CD8-positive, alpha-beta memory T cell (primary cell): ENCODE measurements around the gene ATAD3C. TPM values are rescaled to one million over a fixed set of nuclear protein-coding genes. Genes with fewer than 3 reads are reported as not detected.
"Not testable (repeated sequence)": the region's sequence is repeated elsewhere in the genome, so short reads cannot be mapped to it uniquely, and the experiment has no call there.

ENCODE experiments used
- CTCF ChIA-PET: fragments of 350-600 bp; sonication (Branson Sonifier 250); formaldehyde crosslinking; loops from one replicate; lab custom pipeline; 2021; ENCODE audit warnings: antibody characterized with exemption; lab: Charles Lee
- POLR2A ChIA-PET: fragments of 350-600 bp; sonication (Branson Sonifier 250); formaldehyde crosslinking; loops from one replicate; lab custom pipeline; 2021; ENCODE audit warnings: antibody characterized with exemption; lab: Charles Lee
- DNase-seq, 5 donors: peaks; one replicate each; pipeline versions ENCODE4 v3.0.0 to v3.0.0-alpha.2; 2020 to 2022; ENCODE audit warnings: mixed read lengths in 1 of 5
- H3K27ac ChIP-seq: one replicate; pipeline ENCODE4 v1.7.0; 2013; ENCODE audit warnings: low read depth, mild to moderate bottlenecking, low read length, moderate library complexity
- H3K27me3 ChIP-seq: 2 replicates; pipeline ENCODE4 v1.7.0; 2013; ENCODE audit warnings: low read length, mild to moderate bottlenecking; ENCODE audit not compliant: insufficient read depth, poor library complexity, severe bottlenecking
- H3K36me3 ChIP-seq: 2 replicates; pipeline ENCODE4 v1.7.0; 2013; ENCODE audit warnings: mild to moderate bottlenecking, low read length, moderate library complexity; ENCODE audit not compliant: insufficient read depth
- H3K4me1 ChIP-seq: 2 replicates; pipeline ENCODE4 v1.7.0; 2013; ENCODE audit warnings: mild to moderate bottlenecking, low read length, moderate library complexity; ENCODE audit not compliant: insufficient read depth
- H3K4me3 ChIP-seq: 2 replicates; pipeline ENCODE4 v1.7.0; 2013; ENCODE audit warnings: mild to moderate bottlenecking, low read length
- H3K9me3 ChIP-seq: 2 replicates; pipeline ENCODE4 v1.7.0; 2013; ENCODE audit warnings: mild to moderate bottlenecking, low read length
- H3K27ac Mint-ChIP-seq, 8 donors: one replicate each; pipeline ENCODE4 v1.8.0; 2020 to 2021; ENCODE audit warnings: mixed read lengths in 8 of 8, mild to moderate bottlenecking in 6 of 8, inconsistent platforms in 3 of 8, moderate library complexity in 3 of 8
- H3K27me3 Mint-ChIP-seq, 2 donors: one replicate each; pipeline ENCODE4 v1.8.0; 2020 to 2021; ENCODE audit warnings: mixed read lengths in 2 of 2, mild to moderate bottlenecking in 1 of 2, moderate library complexity in 1 of 2
- H3K36me3 Mint-ChIP-seq, 3 donors: one replicate each; pipeline ENCODE4 v1.8.0; 2020 to 2021; ENCODE audit warnings: mixed read lengths in 3 of 3, inconsistent platforms in 1 of 3, mild to moderate bottlenecking in 1 of 3
- H3K4me1 Mint-ChIP-seq, 3 donors: one replicate each; pipeline ENCODE4 v1.8.0; 2020 to 2021; ENCODE audit warnings: mixed read lengths in 3 of 3, inconsistent platforms in 1 of 3, mild to moderate bottlenecking in 1 of 3
- H3K4me3 Mint-ChIP-seq, 7 donors: one replicate each; pipeline ENCODE4 v1.8.0; 2020 to 2021; ENCODE audit warnings: mixed read lengths in 7 of 7, mild to moderate bottlenecking in 6 of 7, moderate library complexity in 4 of 7, inconsistent platforms in 2 of 7
- H3K9me3 Mint-ChIP-seq, 5 donors: one replicate each; pipeline ENCODE4 v1.8.0; 2020 to 2022; ENCODE audit warnings: mixed read lengths in 5 of 5, mild to moderate bottlenecking in 3 of 5, moderate library complexity in 2 of 5, inconsistent platforms in 1 of 5
- polyA plus RNA-seq: library from polyadenylated mRNA; unstranded; fragments of 300-500 nt; fragmentation: Illumina TruSeq; gene quantifications from one replicate; pipeline ENCODE4 v1.2.3, GENCODE V29; 2021
- total RNA-seq, 2 experiments: library from RNA; stranded (reverse); gene quantifications; one replicate each; pipeline ENCODE4 v1.2.3, GENCODE V29; 2021

Gene ATAD3C
- total and polyA plus RNA-seq, 3 experiments from 2014 or later: 0.53 to 4.3 (median 1.9) TPM

DNA sequence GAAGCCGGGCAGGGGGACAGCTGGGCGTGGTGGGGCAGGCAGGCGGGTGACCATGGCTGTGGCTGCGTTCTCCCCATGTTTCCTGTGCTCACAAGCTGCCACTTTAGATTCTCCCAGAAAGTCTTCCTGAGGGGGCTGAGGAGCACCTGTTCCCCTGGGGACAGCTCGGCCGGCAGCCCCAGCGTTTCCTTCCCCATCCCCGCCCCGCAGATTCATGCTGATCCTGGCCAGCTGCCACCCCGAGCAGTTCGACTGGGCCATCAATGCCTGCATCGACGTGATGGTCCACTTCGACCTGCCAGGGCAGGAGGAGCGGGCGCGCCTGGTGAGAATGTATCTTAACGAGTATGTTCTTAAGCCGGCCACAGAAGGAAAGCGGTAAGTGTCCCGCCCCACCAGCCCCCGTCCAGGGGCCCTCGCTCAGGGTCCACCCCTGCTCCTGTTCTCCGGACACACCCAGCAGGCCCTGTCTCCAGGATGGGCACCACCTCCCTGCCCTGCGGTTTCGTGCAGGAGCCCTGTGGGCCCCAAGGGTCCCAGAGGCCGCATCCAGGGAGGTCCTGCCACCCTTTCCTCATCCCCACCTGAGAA, 11.1 kb downstream of the ATAD3C start:
- Histone ChIP-seq H3K36me3 (no peaks in the 10 kb centered on the region), H3K4me1 (no peaks in the 10 kb centered on the region), H3K4me3 (no peak overlapping the region), H3K9me3 (no peaks in the 10 kb centered on the region), H3K27ac (no peak overlapping the region), H3K27me3 (no peaks in the 10 kb centered on the region)
- Mint-ChIP-seq H3K9me3 (no peaks in the 10 kb centered on the region), H3K27ac (no peak overlapping the region), H3K4me3 (peak overlapping the region in 1 of 7 donors; percentile 23), H3K36me3 (no peaks in the 10 kb centered on the region), H3K27me3 (peaks cover 2 to 8% of the 10 kb centered on the region in 2 donors), H3K4me1 (no peaks in the 10 kb centered on the region)
- DNase-seq: no peak
- ChIA-PET CTCF (no interaction called here), POLR2A (no interaction called here)

DNA sequence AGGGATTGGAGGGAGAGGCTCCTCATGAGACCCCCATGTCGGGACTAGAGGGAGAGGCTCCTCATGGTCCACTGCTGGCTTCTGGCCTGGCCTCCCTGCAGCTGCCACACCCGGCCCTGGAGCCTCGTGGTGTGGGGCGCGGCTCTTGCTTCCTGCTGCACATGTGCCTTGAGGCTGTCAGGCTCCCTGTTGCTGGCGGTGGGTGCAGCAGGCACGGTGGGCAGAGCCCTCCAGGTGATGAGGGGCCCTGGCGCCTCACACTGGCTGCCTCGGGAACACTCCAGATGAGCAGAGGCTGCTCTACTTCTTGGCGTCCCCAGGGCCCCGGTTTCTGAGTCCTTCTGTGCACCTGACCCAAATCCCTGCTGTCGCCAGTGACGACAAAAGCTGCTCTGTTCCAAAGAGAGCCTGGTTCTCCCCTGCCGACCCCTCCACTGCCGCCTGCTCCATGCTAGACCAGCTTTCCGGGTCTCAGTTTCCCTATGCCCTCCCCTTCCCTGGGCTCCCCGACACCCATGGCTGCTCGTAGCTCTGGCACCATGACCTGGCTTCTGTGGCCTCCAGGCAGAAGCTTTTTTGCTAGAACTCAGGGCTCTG, 12.3 kb downstream of the ATAD3C start:
- Histone ChIP-seq H3K4me1 (no peaks in the 10 kb centered on the region), H3K36me3 (no peaks in the 10 kb centered on the region), H3K27ac (no peak overlapping the region), H3K9me3 (no peaks in the 10 kb centered on the region), H3K27me3 (no peaks in the 10 kb centered on the region), H3K4me3 (no peak overlapping the region)
- Mint-ChIP-seq H3K4me3 (peak overlapping the region in 4 of 7 donors; percentile 2 to 73 (median 66)), H3K27me3 (peaks cover 2 to 8% of the 10 kb centered on the region in 2 donors), H3K27ac (peak overlapping the region in 3 of 8 donors; percentile 11 to 67 (median 61)), H3K9me3 (no peaks in the 10 kb centered on the region), H3K36me3 (no peaks in the 10 kb centered on the region), H3K4me1 (no peaks in the 10 kb centered on the region)
- no peak for DNase-seq
- ChIA-PET CTCF (no interaction called here), POLR2A (no interaction called here)

DNA sequence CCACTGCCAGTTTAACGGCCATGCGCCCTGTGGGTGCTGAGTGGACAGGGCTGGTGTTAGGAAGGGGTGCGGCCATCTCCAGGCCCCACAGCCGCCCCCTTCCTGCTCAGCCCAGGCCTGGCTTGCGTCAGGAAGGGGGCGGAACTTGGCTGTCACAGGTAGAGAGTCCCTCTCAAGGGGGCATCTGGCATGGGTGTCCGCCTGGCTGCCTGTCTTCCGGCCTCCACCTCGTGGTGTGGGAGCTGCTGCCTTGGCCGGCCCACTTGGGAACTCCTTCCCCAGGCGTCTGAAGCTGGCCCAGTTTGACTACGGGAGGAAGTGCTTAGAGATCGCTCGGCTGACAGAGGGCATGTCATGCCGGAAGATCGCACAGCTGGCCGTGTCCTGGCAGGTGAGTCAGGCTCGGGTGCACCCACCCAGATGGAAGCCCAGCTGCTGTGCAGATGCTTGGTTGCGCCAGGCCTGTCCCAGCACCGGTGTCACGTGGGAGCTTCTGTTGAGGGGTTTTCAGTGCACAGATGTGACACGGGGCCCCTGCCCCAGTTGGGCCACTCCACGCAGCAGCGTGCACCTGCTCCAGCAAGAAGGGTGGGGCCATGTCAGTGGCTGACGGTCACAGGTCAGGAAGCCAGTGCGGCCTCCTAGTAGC, 13.0 kb downstream of the ATAD3C start:
- Histone ChIP-seq H3K27me3 (no peaks in the 10 kb centered on the region), H3K9me3 (no peaks in the 10 kb centered on the region), H3K4me1 (no peaks in the 10 kb centered on the region), H3K27ac (no peak overlapping the region), H3K4me3 (no peak overlapping the region), H3K36me3 (no peaks in the 10 kb centered on the region)
- ChIA-PET POLR2A (no interaction called here), CTCF (no interaction called here)
- peak in 2 of 5 donors; percentile 23 to 26 for DNase-seq
- Mint-ChIP-seq H3K9me3 (no peaks in the 10 kb centered on the region), H3K27ac (peak overlapping the region in 4 of 8 donors; percentile 11 to 97 (median 64)), H3K36me3 (no peaks in the 10 kb centered on the region), H3K4me3 (peak overlapping the region; percentile 2 to 73 (median 64)), H3K4me1 (no peaks in the 10 kb centered on the region), H3K27me3 (peaks cover 2 to 8% of the 10 kb centered on the region in 2 donors)

DNA sequence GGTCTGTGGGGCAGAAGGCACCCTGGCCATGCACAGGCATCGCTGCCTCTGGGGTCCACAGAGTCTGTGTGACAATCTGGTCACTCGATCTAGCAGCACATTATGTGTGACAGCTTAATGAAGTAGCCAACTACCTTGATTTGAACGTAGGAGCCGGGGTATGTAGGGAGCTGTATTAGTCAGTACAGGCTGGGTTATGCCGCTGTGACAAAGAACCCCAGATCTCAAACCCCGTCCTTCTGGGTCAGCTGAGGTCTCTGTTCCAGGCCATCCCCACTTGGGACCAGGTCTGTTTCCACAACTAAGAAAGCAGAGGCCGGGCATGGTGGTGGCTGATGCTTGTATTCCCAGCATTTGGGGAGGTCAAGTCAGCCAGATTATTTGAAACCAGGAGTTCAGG, 13.8 kb downstream of the ATAD3C start:
- no peaks in the 10 kb centered on the region for H3K36me3 Mint-ChIP-seq
- H3K4me3 ChIP-seq: no peak overlapping the region
- POLR2A ChIA-PET: no interaction called here
- no peaks in the 10 kb centered on the region for H3K9me3 Mint-ChIP-seq
- H3K27me3 Mint-ChIP-seq: peaks cover 2 to 8% of the 10 kb centered on the region in 2 donors
- no peak overlapping the region for H3K27ac Mint-ChIP-seq
- H3K27ac ChIP-seq: no peak overlapping the region
- no peaks in the 10 kb centered on the region for H3K36me3 ChIP-seq
- no peak for DNase-seq
- H3K4me1 Mint-ChIP-seq: no peaks in the 10 kb centered on the region
- no peaks in the 10 kb centered on the region for H3K4me1 ChIP-seq
- no peaks in the 10 kb centered on the region for H3K27me3 ChIP-seq
- no peaks in the 10 kb centered on the region for H3K9me3 ChIP-seq
- CTCF ChIA-PET: no interaction called here
- no peak overlapping the region for H3K4me3 Mint-ChIP-seq

DNA sequence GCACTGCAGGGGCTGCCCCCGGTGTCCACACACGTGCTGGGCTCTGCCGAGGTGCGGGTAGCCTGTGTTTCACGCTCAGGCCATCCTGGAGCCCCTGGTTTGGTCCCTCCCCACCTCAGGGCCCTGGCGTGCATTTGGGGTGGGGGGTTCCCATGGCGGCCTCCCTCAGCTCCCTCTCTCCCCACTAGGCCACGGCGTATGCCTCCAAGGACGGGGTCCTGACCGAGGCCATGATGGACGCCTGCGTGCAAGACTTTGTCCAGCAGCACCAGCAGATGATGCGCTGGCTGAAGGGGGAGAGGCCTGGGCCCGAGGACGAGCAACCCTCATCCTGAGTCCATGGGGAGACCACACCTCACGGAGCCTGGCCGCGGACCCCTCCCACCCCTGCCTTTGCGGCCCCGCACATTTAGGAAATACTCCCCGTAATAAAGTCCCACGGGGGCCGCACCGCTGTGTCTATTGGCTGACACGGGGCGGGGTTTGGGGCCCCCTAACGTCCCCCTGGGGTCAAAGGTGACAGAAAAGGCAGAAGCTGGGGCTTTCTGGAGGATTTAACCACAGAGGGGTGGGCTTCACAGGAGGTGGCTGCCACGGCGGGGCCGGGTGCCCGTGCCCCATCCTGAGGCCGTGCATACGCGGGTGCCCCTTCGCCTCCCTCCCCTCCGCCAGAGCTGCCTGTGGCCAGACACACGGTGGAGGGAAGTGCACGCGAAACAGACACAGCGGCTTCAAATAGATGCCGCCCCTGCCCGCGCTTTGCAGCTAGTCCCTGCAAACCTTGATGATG, 18.9 kb downstream of the ATAD3C start:
- H3K4me3 Mint-ChIP-seq, H3K27me3 ChIP-seq, H3K27me3 Mint-ChIP-seq, H3K36me3 ChIP-seq, H3K36me3 Mint-ChIP-seq, H3K27ac ChIP-seq, H3K9me3 ChIP-seq, H3K9me3 Mint-ChIP-seq, DNase-seq, POLR2A ChIA-PET, H3K4me3 ChIP-seq, H3K27ac Mint-ChIP-seq, CTCF ChIA-PET: not testable (repeated sequence)
- peaks cover 14 to 22% (median 19%) of the 10 kb centered on the region in 3 donors for H3K4me1 Mint-ChIP-seq
- peaks cover 14% of the 10 kb centered on the region for H3K4me1 ChIP-seq

DNA sequence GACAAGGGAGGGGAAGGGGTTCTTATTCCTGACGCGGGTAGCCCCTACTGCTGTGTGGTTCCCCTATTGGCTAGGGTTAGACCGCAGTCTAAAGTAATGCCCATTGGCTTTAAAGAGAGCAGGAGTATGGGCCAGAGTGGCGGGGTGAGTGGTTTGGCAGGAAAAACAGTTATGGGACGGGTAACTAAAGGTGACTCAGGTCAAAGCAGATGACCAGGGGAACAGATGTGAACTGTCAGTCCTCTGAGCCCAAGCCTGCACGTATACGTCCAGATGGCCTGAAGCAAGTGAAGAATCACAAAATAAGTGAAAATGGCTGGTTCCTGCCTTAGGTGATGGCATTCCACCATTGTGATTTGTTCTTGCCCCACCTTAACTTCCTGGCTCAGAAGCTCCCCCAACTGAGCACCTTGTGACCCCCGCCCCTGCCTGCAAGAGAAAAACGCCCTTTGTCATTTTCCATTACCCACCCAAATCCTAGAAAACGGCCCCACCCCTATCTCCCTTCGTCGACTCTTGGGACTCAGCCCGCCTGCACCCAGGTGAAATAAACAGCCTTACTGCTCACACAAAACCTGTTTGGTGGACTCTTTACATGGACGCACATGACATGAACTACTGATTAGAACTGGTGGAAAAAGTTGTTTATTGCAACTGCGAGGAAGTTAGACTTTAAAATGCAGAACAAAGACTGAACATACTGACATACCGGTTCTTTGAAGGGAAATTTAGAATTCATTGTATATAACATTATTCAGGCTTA, 21.3 kb downstream of the ATAD3C start:
- Histone ChIP-seq H3K27me3 (no peaks in the 10 kb centered on the region), H3K36me3 (no peaks in the 10 kb centered on the region), H3K27ac (peak overlapping the region; percentile 70), H3K4me3 (peak overlapping the region; percentile 63), H3K4me1 (peaks cover 14% of the 10 kb centered on the region), H3K9me3 (no peaks in the 10 kb centered on the region)
- Mint-ChIP-seq H3K9me3 (no peaks in the 10 kb centered on the region), H3K27ac (peak overlapping the region; percentile 67 to 98 (median 94)), H3K36me3 (peaks cover 0 to 5% (median 0%) of the 10 kb centered on the region in 3 donors), H3K4me3 (peak overlapping the region; percentile 84 to 97 (median 88)), H3K27me3 (no peaks in the 10 kb centered on the region), H3K4me1 (peaks cover 17 to 31% (median 19%) of the 10 kb centered on the region in 3 donors)
- DNase-seq: peak in 1 of 5 donors; percentile 12
- POLR2A ChIA-PET: interaction anchor here (0.6 kb wide), 1 partner anchor 101 kb away, joined by 4 read pairs; no protein-coding TSS in a partner anchor
- CTCF ChIA-PET: no interaction called here

DNA sequence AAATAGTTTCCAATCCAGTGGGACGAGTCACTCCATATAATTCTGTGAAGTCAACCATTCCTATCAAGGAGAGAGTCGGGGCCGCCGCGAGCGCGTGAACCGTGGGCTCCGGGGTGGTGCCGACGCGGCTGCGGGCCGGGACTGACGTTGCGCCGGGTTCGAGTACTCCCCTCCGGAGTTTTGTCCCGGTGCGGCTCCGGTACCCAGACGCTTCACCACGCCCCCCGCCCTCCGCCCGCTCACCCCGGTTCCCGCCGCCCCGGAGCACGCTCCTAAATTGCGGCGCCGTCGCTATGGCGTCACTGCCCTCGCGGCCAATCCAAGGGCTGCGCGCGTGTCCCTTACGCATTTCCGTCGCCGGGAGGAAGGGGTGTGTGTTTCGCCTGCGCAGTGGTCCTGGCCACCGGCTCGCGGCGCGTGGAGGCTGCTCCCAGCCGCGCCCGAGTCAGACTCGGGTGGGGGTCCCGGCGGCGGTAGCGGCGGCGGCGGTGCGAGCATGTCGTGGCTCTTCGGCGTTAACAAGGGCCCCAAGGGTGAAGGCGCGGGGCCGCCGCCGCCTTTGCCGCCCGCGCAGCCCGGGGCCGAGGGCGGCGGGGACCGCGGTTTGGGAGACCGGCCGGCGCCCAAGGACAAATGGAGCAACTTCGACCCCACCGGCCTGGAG, 22.0 kb downstream of the ATAD3C start, which contains the start of gene ATAD3B:
TSS of gene ATAD3B (plus strand) at position 377 of the 664 bp plus-strand sequence. CDS start at position 497, 120 bp downstream.
- Mint-ChIP-seq H3K27me3 (no peaks in the 10 kb centered on the region), H3K36me3 (peaks cover 0 to 5% (median 0%) of the 10 kb centered on the region in 3 donors), H3K4me1 (peaks cover 17 to 31% (median 19%) of the 10 kb centered on the region in 3 donors), H3K4me3 (peak within 1 kb of the TSS; percentile 84 to 97 (median 88)), H3K27ac (peak within 1 kb of the TSS; percentile 67 to 98 (median 94)), H3K9me3 (no peaks in the 10 kb centered on the region)
- Histone ChIP-seq H3K27me3 (no peaks in the 10 kb centered on the region), H3K9me3 (no peaks in the 10 kb centered on the region), H3K4me3 (peak within 1 kb of the TSS; percentile 63), H3K36me3 (no peaks in the 10 kb centered on the region), H3K4me1 (peaks cover 14% of the 10 kb centered on the region), H3K27ac (peak within 1 kb of the TSS; percentile 70)
- CTCF ChIA-PET: no interaction called here
- DNase-seq: peak; percentile 84 to 93 (median 88)
- POLR2A ChIA-PET: no interaction called here
